ENCODE measurements around the gene WDFY3.

The WDFY3 gene

GRCh38 chr4:84954982-84955567 is 11.4 kb downstream of the WDFY3 start:
- ATAC-seq: no peak
- TF ChIP-seq TCF4 (CRISPR knock-in tag; IDR thresholded peaks at IDR 0.05; ENCODE audit: borderline replicate concordance): no peak
- TF ChIP-seq PATZ1 (CRISPR knock-in tag; IDR thresholded peaks at IDR 0.05; ENCODE audit: borderline replicate concordance): no peak
- no peak for TF ChIP-seq ISL1 (CRISPR knock-in tag; IDR thresholded peaks at IDR 0.05)
- TF ChIP-seq ZC3H10 (CRISPR knock-in tag; IDR thresholded peaks at IDR 0.05): no peak
- TF ChIP-seq ARNTL (CRISPR knock-in tag; IDR thresholded peaks at IDR 0.05; ENCODE audit: borderline replicate concordance, low read depth): no peak
- no peak for TF ChIP-seq TOX (CRISPR knock-in tag; IDR thresholded peaks at IDR 0.05; ENCODE audit: borderline replicate concordance)

- ATAC-seq: no peak
- TF ChIP-seq PATZ1 (CRISPR knock-in tag; IDR thresholded peaks at IDR 0.05; ENCODE audit: borderline replicate concordance): no peak
- no peak for TF ChIP-seq ISL1 (CRISPR knock-in tag; IDR thresholded peaks at IDR 0.05)
- no peak for TF ChIP-seq ZFP30 (CRISPR knock-in tag; IDR thresholded peaks at IDR 0.05)
- TF ChIP-seq ARNTL (CRISPR knock-in tag; IDR thresholded peaks at IDR 0.05; ENCODE audit: borderline replicate concordance, low read depth): no peak
- no peak for TF ChIP-seq CREB5 (CRISPR knock-in tag; IDR thresholded peaks at IDR 0.05; ENCODE audit: low read depth)
- TF ChIP-seq ZFP3 (CRISPR knock-in tag; IDR thresholded peaks at IDR 0.05): no peak
- no peak for TF ChIP-seq SNAI2 (CRISPR knock-in tag; IDR thresholded peaks at IDR 0.05)
- no peak for TF ChIP-seq ZC3H10 (CRISPR knock-in tag; IDR thresholded peaks at IDR 0.05)
- TF ChIP-seq ZNF70 (CRISPR knock-in tag; IDR thresholded peaks at IDR 0.05): no peak
- no peak for TF ChIP-seq CSRNP3 (CRISPR knock-in tag; IDR thresholded peaks at IDR 0.05)
- TF ChIP-seq CSDC2 (CRISPR knock-in tag; IDR thresholded peaks at IDR 0.05): no peak
- no peak for TF ChIP-seq ZNF565 (CRISPR knock-in tag; conservative IDR thresholded peaks at IDR 0.05; ENCODE audit: low read depth)
- no peak for TF ChIP-seq GLIS3 (CRISPR knock-in tag; IDR thresholded peaks at IDR 0.05)
- no peak for TF ChIP-seq TCF4 (CRISPR knock-in tag; IDR thresholded peaks at IDR 0.05; ENCODE audit: borderline replicate concordance)
- TF ChIP-seq TOX (CRISPR knock-in tag; IDR thresholded peaks at IDR 0.05; ENCODE audit: borderline replicate concordance): no peak
- TF ChIP-seq OSR1 (CRISPR knock-in tag; IDR thresholded peaks at IDR 0.05): no peak
- TF ChIP-seq ESRRG (CRISPR knock-in tag; IDR thresholded peaks at IDR 0.05): no peak
These were observed 13.7 kb downstream of the WDFY3 start for GRCh38 chr4:84952776-84953175.

GRCh38 chr4:84952004-84952403 is 14.5 kb downstream of the WDFY3 start:
- ATAC-seq: peak; percentile 72
- TF ChIP-seq TSHZ2 (CRISPR knock-in tag; IDR thresholded peaks at IDR 0.05) (no peak), CSRNP3 (CRISPR knock-in tag; IDR thresholded peaks at IDR 0.05) (no peak), ARNTL (CRISPR knock-in tag; IDR thresholded peaks at IDR 0.05; ENCODE audit: borderline replicate concordance, low read depth) (no peak), POU6F1 (CRISPR knock-in tag; IDR thresholded peaks at IDR 0.05; ENCODE audit: borderline replicate concordance, low read depth) (no peak), ZFP3 (CRISPR knock-in tag; IDR thresholded peaks at IDR 0.05) (no peak), TOX (CRISPR knock-in tag; IDR thresholded peaks at IDR 0.05; ENCODE audit: borderline replicate concordance) (no peak), CREB5 (CRISPR knock-in tag; IDR thresholded peaks at IDR 0.05; ENCODE audit: low read depth) (no peak), PPARA (CRISPR knock-in tag; IDR thresholded peaks at IDR 0.05; ENCODE audit: borderline replicate concordance) (no peak), ZNF8 (CRISPR knock-in tag; IDR thresholded peaks at IDR 0.05) (no peak)

All from SK-N-SH treated with all-trans-retinoic acid at 6 μM for 48 hours (cell line).